ENCODE results near the gene SLC35A3.

SLC35A3 gene

GRCh38 chr1:100076319-100076718 lies 106.5 kb downstream of the SLC35A3 start:
- DNase-seq: no peak

GRCh38 chr1:100076744-100077143 lies 106.9 kb downstream of the SLC35A3 start:
- DNase-seq: no peak

DNA sequence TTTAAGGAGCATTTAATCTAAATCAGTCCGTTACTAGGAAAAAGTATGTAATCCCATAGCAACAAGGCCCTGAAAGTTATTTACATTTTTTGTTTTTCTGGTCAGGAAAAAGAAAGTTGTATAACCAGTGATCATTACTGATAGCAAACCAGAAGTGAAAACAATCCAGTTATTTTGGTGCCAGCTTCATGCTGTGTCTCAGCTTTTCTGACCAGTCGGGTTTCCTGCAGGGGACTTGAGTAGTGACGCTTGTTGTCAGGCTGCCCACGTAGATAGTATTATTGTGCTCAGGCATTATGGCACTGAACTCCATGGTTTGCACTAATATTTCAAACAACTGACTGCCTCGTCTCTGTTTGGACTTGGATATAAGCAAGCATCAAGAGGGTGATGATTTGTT lies 107.7 kb downstream of the SLC35A3 start:
- peak in 13 of 58 donors; percentile 1 to 60 (median 10) for DNase-seq

DNA sequence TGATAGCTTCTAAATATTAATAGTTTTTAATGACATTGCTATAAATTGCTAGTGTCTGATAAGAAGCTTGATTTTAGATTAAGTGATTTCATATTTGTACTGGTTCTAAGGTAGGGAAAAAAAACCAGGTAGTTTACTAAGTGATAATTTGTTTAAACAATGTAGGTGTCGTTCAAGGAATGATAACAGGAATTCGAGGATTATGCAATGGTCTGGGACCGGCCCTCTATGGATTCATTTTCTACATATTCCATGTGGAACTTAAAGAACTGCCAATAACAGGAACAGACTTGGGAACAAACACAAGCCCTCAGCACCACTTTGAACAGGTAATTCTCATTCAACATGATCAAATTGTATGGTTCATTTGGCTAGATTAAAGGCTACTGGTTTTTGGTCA lies 110.5 kb downstream of the SLC35A3 start:
- no peak for DNase-seq
